GM19372 (cell line): ENCODE data around the gene FNBP1L.

ENCODE experiments used
- ATAC-seq: cut with Tn5 transposase; IDR thresholded peaks from one replicate; pipeline ENCODE4 v1.9.1; 2021; ENCODE audit warnings: mild to moderate bottlenecking, low read depth, moderate library complexity; ENCODE audit not compliant: unreplicated experiment

Gene FNBP1L

DNA sequence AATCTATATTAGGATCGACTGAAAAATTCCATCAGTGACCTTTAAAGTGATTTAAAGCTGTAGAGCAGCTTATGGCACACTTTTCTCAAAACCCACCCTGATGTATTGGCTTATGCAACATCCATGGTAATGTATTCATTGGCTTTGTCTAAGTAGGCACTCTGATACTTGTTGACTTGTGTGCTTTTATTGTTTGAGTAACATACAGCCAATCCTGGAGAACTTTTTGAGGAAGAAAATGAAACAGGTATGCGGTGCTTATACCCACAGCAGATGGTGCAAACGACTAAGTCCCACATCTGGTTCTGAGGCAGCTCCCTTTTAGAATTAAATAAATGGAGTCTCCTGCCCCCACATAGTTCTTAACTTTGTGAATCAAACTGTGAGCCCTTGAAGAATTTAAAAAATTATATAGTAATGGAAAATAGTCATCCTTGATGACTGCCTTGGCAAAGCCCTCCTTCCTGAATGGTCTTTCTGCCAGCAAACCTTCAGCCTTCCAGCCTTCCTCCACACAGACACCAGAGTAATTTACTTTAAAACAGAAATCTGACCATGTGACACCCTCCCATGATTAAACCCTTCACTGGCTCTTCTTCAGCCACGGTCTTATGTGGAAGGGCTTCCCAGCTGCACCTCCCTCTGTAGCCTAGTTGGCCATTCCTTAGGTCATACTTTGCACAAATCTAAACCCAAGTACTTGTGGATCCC is 117.7 kb downstream of the FNBP1L start:
- ATAC-seq: no peak

DNA sequence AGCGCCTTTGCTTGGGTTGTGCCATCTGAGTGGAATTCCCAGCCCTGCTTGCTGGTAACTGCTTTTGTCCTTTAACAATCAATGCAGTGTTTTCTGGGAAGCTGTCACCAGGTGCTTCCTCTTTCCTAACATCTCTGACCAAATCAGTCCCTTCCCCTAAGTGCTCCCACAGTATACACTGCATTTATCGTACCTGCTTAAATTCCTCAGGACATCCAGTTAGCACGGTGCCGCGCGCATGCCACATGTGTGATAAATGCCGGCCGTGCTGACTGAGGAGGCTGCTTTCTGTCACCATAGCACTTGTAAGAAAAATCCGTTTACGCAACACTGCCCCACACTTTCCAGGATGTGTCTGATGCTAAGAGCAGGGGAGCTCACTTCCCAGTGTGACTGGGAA is 118.3 kb downstream of the FNBP1L start:
- no peak for ATAC-seq

DNA sequence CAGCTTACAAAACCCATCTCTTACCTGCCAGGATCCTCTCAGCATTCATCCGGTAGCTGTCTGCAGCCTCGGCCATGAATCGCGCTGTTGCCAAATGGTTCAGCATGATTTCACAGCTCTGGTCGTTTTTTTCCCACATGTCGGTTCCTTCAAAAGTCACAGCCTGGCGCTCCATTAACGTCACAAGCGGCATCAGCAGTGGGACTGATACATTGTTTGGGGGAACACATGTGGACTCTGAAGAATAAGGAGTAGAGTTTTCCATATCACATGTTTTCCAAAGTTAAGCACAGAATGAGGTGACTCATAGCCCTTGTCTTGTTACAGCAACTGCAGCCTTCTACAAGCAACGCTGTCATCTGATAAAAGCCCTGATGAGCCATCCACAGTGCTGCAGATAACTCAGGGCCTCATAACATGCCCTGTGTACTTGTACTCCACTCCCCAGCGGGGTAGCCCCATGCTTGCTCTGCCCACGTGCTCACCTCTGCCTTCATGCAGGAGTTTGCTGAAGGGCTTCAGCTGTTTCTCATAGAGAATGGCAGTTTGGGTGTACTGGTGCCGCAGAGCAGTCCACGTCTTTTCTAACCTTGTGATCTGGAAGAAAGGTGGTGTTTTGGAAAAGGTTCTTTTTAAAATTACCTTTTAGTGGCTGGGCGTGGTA is 119.5 kb downstream of the FNBP1L start:
- no peak for ATAC-seq

DNA sequence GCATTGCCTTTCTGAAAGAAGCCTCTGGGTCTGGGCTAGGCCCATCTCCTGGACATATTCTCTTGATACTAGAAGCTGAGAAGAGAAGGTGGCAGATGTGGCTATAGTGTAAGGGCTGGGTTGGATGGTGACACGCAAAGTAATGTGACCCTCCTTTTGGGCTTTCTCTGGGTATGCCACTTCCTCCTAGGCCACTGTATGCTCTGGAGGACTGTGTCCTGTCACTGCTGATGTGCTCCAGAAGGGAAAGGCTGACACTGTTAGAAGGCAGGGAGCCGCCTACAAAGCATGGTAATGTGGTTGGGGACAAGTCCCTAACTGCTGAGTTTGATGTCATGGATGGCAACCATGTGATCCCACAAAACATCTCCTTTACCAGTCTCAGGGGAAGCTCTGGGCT is 121.6 kb downstream of the FNBP1L start:
- no peak for ATAC-seq

DNA sequence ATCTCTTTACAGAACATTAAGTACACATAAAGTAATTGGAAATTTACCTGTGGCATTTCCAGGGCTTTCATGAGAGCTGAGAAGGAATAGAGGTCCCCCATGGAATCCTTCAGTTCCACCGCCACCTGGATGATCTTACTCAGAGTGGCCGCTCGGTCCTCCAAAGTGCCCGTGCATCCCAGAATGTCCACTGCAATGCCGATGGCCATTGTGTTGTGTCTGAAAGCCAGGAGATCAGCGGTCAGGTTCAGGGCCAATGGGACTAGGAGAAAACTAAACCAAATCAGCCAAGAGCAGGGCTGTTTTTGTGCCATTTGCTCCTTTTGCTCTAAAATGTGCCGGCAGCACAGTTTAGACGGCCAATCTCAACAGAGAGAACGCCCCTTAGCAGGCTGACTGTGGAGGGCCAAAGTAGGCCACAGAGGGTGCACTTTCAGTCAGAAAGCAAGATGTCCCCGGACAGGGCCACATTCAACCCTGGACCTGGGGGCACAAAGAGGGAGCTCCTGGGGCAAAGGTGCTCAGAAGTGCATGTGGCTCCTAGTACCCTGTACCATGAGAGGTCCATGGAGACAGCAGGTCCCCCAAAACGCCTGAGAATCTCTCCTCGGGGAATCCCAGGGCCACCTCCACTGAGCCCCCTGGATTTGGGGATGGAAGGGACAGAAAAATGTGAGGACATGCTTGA is 123.8 kb downstream of the FNBP1L start:
- ATAC-seq: no peak

DNA sequence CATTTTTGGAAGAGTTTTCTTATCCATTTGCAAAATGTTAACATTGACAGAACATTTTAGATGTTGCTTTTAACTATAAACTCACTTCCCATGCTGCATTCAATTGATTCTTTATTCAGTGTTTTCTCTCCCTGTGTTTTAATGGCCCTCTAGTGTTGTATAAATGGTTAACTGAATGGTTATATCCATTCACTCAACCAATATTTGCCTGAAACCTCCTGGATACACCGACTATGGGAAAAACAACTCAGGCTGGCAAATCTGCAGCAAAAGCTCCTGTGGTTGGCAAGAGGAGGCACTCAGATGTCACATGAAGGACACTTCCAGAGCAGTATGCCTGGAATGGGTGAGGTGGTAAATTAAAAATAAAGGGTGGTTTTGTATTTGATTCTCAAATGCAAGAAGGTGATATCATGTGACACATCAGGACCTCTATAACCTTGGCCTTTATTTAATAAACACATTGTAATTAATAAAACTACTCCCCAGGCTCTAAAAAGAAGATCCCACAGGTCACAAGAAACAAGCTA is 126.1 kb downstream of the FNBP1L start:
- ATAC-seq: no peak

DNA sequence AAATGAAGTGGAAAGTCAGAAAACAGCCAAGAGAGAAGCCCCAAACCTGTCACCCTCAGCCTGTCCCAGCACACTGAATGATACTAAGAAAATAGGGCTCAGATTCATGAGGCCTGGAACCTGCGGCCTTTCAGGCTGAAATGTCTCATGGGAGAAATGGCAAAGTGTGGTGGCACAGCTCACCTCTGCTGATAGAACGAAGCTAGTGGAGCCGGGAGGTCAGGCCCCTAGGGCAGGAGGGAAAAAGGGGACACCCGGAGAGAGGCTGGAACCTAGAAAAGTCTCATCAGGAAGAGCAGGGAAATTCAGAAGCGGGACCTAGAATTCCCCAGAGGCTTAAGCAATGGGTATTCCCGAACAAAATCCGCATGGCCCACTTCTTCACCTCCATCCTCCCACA is 126.6 kb downstream of the FNBP1L start:
- no peak for ATAC-seq

DNA sequence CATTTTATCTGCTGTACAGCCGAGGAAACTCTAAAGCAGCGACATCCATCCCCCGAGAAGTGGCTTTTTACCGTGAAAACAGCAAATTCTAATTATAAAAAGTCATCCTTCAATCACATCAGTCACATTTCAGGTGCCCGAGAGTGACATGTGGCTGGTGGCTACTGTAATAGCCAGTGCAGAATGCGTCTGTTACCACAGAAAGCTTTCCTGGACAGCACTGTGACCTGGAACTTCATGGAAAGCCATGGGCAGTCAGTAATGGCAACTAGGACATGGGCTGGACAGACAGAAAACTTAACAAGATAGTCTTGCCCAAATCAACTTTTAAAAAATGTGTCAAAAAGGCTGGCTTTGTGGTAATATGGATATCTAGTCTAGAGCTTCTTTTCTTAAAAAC is 127.1 kb downstream of the FNBP1L start:
- ATAC-seq: no peak

DNA sequence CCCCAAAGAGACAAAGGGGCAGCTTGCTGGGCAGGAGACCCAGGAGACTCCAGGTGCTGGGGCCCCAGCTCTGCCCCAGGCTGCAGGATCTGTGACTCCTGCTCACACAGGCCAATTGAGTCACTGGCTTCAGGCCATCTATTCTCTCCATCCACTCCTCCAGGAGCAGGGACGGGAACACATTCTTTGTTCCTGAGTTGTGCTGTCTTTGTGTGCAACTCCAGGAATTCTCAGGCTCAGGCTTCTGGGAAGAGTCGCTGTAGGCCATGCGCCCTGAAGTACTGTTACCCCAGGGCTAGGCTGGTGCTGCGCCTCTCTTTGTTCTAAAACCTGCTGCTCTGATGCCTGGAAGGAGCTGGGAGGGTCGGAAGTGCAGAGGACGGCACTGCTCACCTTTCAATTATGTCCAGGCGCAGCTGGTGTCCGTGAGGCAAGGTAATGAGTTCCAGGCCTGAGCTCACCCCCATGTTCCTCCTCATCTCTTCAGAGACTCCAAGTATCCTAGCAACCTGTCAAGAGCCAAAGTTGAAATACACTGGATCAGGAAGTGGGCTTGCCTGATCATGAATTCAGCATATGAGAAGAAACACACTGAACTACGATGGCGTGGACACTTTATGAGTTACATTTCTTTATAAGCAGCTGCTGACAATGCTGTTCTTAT is 127.8 kb downstream of the FNBP1L start:
- ATAC-seq: no peak

DNA sequence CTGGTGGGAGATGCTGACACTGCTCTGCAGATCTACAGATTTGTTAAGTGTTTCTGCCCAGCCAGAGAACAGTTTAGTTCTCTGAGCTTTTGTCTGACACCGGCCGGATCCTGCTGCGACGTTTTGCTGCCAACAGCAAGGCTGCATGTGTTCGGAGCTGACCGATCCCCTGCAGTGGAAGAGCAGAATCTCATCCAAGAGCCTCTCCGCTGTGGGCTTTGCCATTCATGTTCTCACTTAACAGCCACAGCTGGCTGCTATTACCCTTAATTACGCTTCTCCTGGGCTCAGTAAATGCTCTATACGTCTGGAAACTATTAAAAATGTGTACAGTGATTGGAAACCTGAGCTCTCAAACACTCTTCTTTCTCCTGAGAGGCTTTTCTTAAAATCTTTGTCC is 128.4 kb downstream of the FNBP1L start:
- no peak for ATAC-seq

DNA sequence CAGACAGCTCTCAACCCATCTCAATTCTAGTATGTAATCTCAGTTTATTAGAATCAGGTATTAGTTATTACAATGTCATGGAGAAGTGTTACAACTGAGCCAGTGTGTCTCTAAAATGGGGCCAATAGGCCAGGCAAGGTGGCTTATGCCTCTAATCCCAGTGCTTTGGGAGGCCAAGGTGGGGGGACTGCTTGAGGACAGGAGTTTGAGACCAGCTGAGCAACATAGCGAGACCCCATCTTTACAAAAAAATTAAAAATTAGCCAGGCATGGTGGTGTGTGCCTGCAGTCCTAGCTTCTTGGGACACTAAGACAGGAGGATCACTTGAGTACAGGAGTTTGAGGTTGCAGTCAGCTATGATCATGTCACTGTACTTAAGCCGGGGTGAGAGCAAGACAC is 128.8 kb downstream of the FNBP1L start:
- no peak for ATAC-seq

DNA sequence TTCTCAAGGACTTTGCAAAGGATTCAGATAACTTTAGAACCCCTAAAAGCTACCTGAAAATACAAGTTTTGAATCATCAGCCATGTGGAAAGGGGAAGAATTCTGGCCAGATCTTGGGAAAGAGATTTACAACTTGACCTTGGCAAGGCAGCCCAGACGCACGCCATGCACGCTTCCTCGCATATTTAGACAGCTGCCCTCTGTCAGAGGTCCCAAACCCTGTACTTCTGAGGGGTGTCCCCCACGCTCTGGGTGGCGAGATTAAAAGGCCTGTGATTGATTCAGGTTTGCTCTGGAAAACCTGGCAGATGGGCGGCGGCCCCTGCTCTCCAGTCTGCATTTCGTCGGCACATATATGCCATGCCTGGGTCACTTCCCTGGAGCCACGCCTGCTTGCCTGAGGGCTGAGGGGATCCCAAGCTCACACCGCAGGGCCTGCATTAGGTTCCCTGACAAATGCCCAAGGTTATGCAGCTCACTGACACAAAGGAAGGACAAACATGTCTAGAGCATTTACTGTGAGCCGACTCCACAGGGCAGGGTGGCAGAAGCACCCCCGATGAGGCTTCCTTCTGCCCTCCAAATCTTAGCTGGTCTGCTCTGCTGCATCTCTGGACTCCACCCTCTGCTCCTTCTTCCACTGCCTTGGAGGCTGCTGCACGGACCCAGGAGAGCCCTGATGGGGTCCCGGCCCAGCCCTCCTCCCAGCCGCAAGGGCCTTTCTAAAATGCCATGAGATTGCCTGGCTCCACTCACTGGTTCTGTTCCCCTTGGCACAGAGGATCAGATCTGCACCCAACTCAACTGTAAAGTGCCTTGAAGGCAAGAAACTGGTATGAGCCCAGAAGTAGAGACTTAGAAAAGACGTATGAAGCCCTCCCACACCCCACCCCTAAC is 129.9 kb downstream of the FNBP1L start:
- ATAC-seq: no peak

DNA sequence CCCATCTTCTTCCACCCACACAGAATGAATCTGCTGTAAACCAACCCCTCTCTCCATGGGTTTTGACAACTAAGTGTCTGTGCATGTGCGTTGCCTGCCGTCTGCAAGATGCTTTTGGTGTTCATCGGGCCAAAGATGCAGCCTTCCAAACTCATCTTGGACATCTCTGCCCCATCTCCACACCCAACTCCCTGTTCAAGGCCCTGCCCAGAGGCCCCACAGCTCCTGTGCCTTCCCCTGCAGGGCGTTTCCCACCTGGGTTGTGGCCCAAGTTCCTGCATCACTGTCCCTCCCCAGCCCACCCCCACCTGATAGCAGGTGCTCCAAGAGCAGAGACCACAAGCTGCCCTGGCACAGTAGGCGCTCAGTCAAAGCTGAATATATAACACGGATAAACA is 130.5 kb downstream of the FNBP1L start:
- ATAC-seq: no peak

DNA sequence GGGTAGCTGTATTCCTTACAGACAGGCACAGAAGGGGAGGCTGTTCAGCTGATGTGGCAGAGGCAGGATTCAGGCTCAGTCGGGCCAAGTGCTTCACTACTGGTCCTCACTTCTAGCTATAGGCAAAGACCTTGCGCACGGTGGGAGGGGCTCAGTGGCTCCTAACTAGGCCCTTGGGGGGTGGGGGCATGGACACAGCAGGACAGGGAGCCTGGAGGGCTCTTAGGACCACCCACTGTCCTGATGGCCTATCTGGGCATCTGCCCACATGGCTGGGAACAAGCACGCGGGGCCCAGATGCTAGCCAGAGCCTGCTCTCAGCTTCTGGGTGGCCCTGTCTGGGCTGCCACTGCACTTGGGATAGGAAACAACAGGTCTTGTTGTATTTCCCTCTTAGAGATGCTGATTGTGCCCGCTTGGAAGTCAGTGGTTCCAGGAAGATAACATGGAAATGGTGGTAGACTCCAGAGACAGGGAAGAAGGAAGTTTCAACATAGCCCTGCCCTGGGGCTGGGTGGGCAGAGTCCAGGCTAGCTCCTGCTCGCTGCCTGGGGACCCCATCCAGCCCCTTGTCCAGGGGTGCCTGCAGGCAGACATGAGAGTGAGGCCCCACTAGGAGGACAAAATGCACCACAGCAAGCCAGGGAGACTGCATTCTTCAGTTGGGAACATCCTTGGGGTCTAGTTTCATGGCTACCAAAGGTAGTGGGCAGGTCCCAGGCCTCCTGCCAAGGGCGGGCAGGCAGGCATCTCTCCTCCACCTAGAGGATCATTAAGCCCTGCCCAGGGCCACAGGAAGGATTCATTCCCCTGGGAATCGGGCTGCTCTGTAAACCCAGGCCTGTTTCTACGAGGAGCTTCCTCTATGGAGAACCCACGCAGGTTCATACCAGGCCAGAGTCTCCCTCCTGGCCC is 131.2 kb downstream of the FNBP1L start:
- no peak for ATAC-seq

DNA sequence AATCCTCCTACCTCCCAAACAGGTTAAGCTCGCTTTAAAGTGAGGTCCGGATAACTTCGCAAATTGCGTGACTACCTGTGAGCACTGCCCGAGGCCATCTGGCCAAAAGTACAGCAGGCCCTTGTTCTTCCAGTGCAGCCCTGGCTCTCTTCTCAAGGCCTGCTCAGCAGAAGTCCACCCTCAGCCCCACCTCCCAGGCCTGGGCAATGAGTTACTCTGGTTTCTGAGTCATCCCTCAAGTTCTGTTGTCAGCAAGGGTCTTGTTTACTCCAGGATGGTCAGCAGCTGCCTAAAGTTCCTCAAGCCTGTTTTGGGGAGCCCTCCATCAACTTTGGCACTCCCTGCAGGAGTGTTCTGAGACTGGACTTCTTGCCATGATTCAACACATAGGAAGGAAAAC is 132.0 kb downstream of the FNBP1L start:
- ATAC-seq: no peak

DNA sequence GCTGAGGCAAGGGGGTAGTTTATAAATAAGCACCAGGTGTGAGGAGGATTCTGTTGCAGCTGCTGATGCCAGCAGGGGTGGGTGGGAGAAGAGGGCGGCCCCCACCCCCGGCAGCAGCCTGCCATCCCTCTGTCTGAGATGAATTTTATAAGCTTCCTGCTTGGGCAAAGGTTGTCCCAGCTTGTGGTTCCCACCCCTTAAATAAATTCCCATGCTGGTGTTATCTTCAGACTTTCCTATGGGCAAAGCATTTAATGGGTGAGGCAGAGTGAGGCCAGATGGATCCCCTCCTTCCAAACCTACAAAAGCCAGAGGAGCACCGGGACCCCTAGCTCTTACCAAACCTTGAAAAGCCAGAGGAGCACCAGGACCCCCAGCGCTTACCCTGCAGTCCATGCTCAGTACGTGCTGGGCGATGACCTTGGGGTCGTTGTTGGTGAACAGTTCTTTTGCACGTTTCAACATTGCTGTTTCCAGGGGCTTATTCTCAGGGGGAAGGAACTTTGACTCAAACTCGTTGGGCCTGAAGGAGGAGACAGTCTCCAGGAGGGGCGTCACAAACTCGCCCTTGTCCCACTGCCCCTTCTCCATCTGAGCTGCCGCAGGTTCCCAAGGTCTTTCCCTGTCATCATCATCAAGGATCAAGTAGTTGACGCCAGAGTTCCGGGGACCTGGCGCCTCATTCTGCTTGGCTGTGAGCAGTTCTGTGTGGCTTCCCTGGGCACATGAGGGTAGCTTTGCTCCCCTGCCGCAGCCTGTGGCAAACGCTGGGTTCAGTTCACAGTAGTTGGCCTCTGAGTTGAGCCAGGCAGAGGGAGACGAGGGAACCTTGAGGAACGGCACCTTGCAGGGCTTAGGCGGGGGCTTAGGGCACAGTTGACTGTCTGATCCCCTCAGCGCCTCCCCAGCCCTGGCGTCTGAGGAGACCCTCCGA is 134.3 kb downstream of the FNBP1L start:
- ATAC-seq: no peak

DNA sequence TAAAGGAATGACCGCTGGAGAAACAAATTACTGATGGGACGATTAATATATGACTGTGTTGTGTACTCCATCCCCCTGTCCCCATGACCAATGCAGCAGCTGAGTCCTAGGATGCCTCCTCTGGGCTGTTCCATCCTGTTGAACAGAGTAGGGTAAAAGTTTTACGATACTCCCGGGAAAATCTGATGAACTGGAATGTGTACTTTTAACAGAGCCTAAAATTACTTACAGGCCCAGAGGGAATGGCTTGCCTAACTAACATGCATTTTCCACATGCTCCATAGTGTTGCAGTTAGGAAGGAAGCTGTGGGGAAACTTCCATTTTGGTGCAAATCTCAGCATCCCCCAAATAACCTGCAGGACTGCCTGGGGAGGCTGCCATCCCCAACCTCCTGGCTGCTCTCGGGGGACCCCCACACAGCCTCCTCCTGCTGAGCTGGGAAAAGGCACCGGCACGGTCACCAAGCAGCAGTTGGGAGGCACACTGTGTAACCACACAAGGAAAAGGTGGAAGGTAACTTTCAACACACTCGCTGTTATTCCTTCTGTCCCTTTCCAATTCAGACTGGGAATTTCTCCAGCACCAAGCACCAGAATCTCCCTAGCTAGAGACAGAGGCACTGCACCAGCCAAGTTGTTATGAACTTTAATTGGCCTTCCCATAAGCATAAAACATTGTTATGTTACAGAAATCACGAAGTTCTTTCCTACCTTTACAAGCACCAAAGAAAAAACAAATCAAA is 136.5 kb downstream of the FNBP1L start:
- no peak for ATAC-seq
